ENCODE measurements around the gene ACAP3. TPM values are rescaled to one million over a fixed set of nuclear protein-coding genes. Genes with fewer than 3 reads are reported as not detected.

Gene ACAP3
- total and polyA plus RNA-seq, 4 donors: 18.7 to 62.8 (median 37.8) TPM

DNA sequence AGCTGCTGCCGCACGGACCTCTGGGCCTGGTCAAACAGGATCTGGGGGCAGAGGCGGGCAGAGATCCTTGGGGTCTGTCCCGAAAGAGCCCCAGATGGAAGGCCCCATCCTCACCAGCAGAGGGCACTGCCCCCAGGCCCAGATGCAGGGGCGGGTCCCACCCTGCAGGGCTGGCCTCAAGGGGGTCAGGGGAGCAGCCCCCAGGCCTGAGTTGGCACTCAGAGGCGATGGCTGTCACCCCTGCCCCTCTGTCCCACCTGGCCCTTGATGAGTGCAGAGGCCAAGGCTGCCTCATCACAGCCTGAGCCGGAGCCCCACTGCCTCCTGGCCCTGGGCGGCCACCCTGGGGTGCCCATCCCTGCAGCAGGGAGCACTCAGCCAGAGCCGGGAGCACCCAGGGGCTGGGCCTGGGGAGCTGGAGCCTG lies 5.7 kb downstream of the ACAP3 start:
- no peak overlapping the region for H3K4me3 ChIP-seq
- H3K27me3 ChIP-seq (ENCODE audit: control insufficient read depth in 3 of 3, insufficient read depth in 3 of 3, low read length in 2 of 3): no peaks in the 10 kb centered on the region
- TF ChIP-seq, protein P1, sequence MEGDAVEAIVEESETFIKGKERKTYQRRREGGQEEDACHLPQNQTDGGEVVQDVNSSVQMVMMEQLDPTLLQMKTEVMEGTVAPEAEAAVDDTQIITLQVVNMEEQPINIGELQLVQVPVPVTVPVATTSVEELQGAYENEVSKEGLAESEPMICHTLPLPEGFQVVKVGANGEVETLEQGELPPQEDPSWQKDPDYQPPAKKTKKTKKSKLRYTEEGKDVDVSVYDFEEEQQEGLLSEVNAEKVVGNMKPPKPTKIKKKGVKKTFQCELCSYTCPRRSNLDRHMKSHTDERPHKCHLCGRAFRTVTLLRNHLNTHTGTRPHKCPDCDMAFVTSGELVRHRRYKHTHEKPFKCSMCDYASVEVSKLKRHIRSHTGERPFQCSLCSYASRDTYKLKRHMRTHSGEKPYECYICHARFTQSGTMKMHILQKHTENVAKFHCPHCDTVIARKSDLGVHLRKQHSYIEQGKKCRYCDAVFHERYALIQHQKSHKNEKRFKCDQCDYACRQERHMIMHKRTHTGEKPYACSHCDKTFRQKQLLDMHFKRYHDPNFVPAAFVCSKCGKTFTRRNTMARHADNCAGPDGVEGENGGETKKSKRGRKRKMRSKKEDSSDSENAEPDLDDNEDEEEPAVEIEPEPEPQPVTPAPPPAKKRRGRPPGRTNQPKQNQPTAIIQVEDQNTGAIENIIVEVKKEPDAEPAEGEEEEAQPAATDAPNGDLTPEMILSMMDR (IDR thresholded peaks at IDR 0.05; ENCODE audit: control extremely low read depth, extremely low read depth): no peak
- peaks cover 11 to 28% (median 15%) of the 10 kb centered on the region in 5 donors for H3K4me1 ChIP-seq (ENCODE audit: control insufficient read depth in 5 of 5, insufficient read depth in 5 of 5, low read length in 5 of 5)
- H3K27ac ChIP-seq (ENCODE audit: low read depth in 1 of 2, low read length in 1 of 2): no peak overlapping the region
- no peak for DNase-seq
- H3K36me3 ChIP-seq (ENCODE audit: control insufficient read depth in 4 of 4, insufficient read depth in 4 of 4, low read length in 4 of 4): peaks cover 0 to 8% (median 0%) of the 10 kb centered on the region in 4 donors
- no peaks in the 10 kb centered on the region for H3K9me3 ChIP-seq (ENCODE audit: control insufficient read depth in 4 of 4, insufficient read depth in 3 of 4, low read length in 3 of 4)
- WGBS, 2 donors: 93 to 94% methylated on average over 8 to 9 of the region's 9 CpGs
- no peak for ATAC-seq (ENCODE audit: insufficient read depth, low FRiP score)
- H3K9ac ChIP-seq (ENCODE audit: insufficient read depth in 1 of 2, low read length in 2 of 2): no peak overlapping the region

DNA sequence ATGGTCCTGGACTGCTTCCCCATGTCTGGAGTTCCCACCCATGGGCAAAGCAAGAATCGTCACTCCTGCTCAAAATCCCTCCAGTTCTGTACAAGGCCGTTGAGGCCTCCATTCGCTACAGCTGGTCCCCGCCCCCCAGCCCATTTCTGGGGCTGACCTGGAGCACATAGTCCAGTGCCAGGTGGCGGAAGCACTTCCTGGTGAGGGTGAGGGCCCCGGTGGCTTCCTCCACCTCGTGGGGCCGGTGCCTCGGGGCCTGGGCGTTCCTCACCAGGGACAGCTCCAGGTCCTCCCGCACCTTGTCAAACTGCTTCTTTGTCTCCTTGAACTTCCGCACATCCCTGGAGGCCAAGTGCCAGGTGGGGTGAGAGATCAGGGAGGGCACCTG lies 7.4 kb downstream of the ACAP3 start:
- Histone ChIP-seq H3K27me3 (ENCODE audit: control insufficient read depth in 3 of 3, insufficient read depth in 3 of 3, low read length in 2 of 3) (no peaks in the 10 kb centered on the region), H3K9me3 (ENCODE audit: control insufficient read depth in 4 of 4, insufficient read depth in 3 of 4, low read length in 3 of 4) (no peaks in the 10 kb centered on the region), H3K36me3 (ENCODE audit: control insufficient read depth in 4 of 4, insufficient read depth in 4 of 4, low read length in 4 of 4) (peaks cover 0 to 14% (median 4%) of the 10 kb centered on the region in 4 donors), H3K9ac (ENCODE audit: insufficient read depth in 1 of 2, low read length in 2 of 2) (no peak overlapping the region), H3K27ac (ENCODE audit: low read depth in 1 of 2, low read length in 1 of 2) (no peak overlapping the region), H3K4me1 (ENCODE audit: control insufficient read depth in 5 of 5, insufficient read depth in 5 of 5, low read length in 5 of 5) (peaks cover 2 to 13% (median 4%) of the 10 kb centered on the region in 5 donors), H3K4me3 (no peak overlapping the region)
- no peak for ATAC-seq (ENCODE audit: insufficient read depth, low FRiP score)
- TF ChIP-seq, protein P1 (IDR thresholded peaks at IDR 0.05; ENCODE audit: control extremely low read depth, extremely low read depth): no peak
- DNase-seq: no peak
- 86 to 90% methylated on average over 12 of the region's 12 CpGs for WGBS, 2 donors

GRCh38 chr1:1299686-1300351 lies 7.9 kb downstream of the ACAP3 start:
- H3K36me3 ChIP-seq (ENCODE audit: control insufficient read depth in 4 of 4, insufficient read depth in 4 of 4, low read length in 4 of 4): peaks cover 0 to 20% (median 4%) of the 10 kb centered on the region in 4 donors
- no peaks in the 10 kb centered on the region for H3K27me3 ChIP-seq (ENCODE audit: control insufficient read depth in 3 of 3, insufficient read depth in 3 of 3, low read length in 2 of 3)
- ATAC-seq (ENCODE audit: insufficient read depth, low FRiP score) (no peak), DNase-seq (no peak)
- no peak overlapping the region for H3K9ac ChIP-seq (ENCODE audit: insufficient read depth in 1 of 2, low read length in 2 of 2)
- TF ChIP-seq, protein P1 (IDR thresholded peaks at IDR 0.05; ENCODE audit: control extremely low read depth, extremely low read depth): no peak
- WGBS, 2 donors: 87 to 89% methylated on average over 22 of the region's 22 CpGs
- H3K9me3 ChIP-seq (ENCODE audit: control insufficient read depth in 4 of 4, insufficient read depth in 3 of 4, low read length in 3 of 4): no peaks in the 10 kb centered on the region
- no peak overlapping the region for H3K4me3 ChIP-seq
- H3K4me1 ChIP-seq (ENCODE audit: control insufficient read depth in 5 of 5, insufficient read depth in 5 of 5, low read length in 5 of 5): peaks cover 0 to 9% (median 4%) of the 10 kb centered on the region in 5 donors
- H3K27ac ChIP-seq (ENCODE audit: low read depth in 1 of 2, low read length in 1 of 2): no peak overlapping the region

Measured in lung (tissue), 12 donors.